Measurements from ENCODE around the gene SLC22A17. TPM values are rescaled to one million over a fixed set of nuclear protein-coding genes. Genes with fewer than 3 reads are reported as not detected.
A peak's percentile ranks its signal among the peaks of the same experiment; 100 is the strongest.
"Not testable (repeated sequence)": the region's sequence is repeated elsewhere in the genome, so short reads cannot be mapped to it uniquely, and the experiment has no call there.

Gene SLC22A17
- total and polyA plus RNA-seq, 2 of the 13 experiments (the other 11 are each of a cell fraction or from before 2014, with no cell fraction given) = 0.95 to 1.1 TPM

DNA sequence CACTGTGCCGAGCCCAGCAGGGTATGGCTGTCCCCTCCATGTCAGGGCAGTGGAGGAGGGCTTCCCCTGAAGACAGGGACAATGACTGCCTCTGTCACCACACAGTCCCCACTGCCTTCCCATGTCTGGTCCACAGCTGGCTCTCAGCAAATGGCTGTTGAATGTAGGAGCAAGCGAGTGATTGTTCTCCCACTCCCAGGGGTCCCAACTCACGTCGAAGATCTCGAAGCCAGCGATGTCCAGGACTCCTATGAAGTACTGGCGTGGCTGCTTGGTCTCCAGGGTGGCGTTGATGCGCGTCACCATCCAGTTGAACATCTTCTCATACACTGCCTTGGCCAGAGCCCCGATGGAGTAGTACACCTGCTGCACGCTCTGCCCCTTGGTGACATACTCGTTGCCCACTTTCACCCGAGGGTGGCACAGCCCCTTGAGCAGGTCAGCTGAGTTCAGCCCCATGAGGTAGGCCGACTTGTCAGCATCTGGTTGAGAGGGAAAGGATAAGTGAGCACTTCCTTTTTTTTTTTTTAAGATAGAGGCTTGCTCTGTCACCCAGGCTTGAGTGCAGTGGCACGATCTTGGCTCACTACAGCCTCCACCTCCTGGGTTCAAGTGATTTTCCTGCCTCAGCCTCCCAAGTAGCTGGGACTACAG is 47.9 kb upstream of the SLC22A17 start:
- FAIRE-seq; H3K4me1 ChIP-seq (ENCODE audit: insufficient read depth, low read length); H3K9me3 ChIP-seq (ENCODE audit: low read length); H2AFZ ChIP-seq (ENCODE audit: low read length); H3K27ac ChIP-seq (ENCODE audit: extremely low read length, insufficient read depth, low read length); H4K20me1 ChIP-seq (ENCODE audit: insufficient read depth, low read length); H3K36me3 ChIP-seq (replicated peaks in 1 of 2; ENCODE audit: control insufficient read depth in 1 of 2, insufficient read depth in 2 of 2, low read length in 2 of 2); BruUV-seq (replicated peaks); CTCF ChIA-PET (ENCODE audit: low intra/inter-chr PET ratio, low total read pairs); in situ Hi-C loops (cut with HindIII; ENCODE audit: extremely low pct_ligation_motif_present, low pct_unique_long_range_greater_than_20kb); POLR2A ChIA-PET; ATAC-seq; DNase-seq (ENCODE audit: low spot score); intact Hi-C loops (cut with micrococcal nuclease; ENCODE audit: unreplicated experiment); H3K4me2 ChIP-seq (ENCODE audit: low read depth, low read length); H3K4me3 ChIP-seq (replicated peaks in 1 of 3; ENCODE audit: insufficient read depth in 1 of 3, low read depth in 2 of 3, low read length in 3 of 3); H3K79me2 ChIP-seq (ENCODE audit: insufficient read depth, low read length); H3K9ac ChIP-seq (ENCODE audit: insufficient read depth, low read depth, low read length): not testable (repeated sequence)
- 14% methylated on average over 16 of the region's 16 CpGs for whole genome bisulfite sequencing (ENCODE audit: low lambda C conversion rate)
- 0 out of 2 replicates have a peak, but pooled peaks have one; percentile 14 for TF ChIP-seq HOXD1 (CRISPR knock-in tag; IDR thresholded peaks at IDR 0.05)
- TF ChIP-seq ZNF251 (CRISPR knock-in tag; IDR thresholded peaks at IDR 0.05) = 0 out of 2 replicates have a peak, but pooled peaks have one; percentile 39
- peaks cover 38 to 87% of the 10 kb centered on the region in 2 experiments; a peak in 4 of 5 replicates for H3K27me3 ChIP-seq (ENCODE audit: control insufficient read depth in 1 of 2, insufficient read depth in 2 of 2, low read length in 2 of 2)

- no peaks in the 10 kb centered on the region for H3K4me1 ChIP-seq (ENCODE audit: insufficient read depth, low read length)
- WGBS (ENCODE audit: low lambda C conversion rate) = 17% methylated on average over 6 of the region's 6 CpGs
- no peak for DNase-seq (ENCODE audit: low spot score)
- no peak overlapping the region for H3K4me3 ChIP-seq (replicated peaks in 1 of 3; ENCODE audit: insufficient read depth in 1 of 3, low read depth in 2 of 3, low read length in 3 of 3)
- H3K36me3 ChIP-seq (replicated peaks in 1 of 2; ENCODE audit: control insufficient read depth in 1 of 2, insufficient read depth in 2 of 2, low read length in 2 of 2) = no peaks in the 10 kb centered on the region
- H3K4me2 ChIP-seq (ENCODE audit: low read depth, low read length) = no peak overlapping the region
- POLR2A ChIA-PET = no interaction called here
- peaks cover 32 to 78% of the 10 kb centered on the region in 2 experiments; a peak in 4 of 5 replicates for H3K27me3 ChIP-seq (ENCODE audit: control insufficient read depth in 1 of 2, insufficient read depth in 2 of 2, low read length in 2 of 2)
- no TSS peak for BruUV-seq (replicated peaks)
- no peak overlapping the region for H3K27ac ChIP-seq (ENCODE audit: extremely low read length, insufficient read depth, low read length)
- no peak overlapping the region for H3K9ac ChIP-seq (ENCODE audit: insufficient read depth, low read depth, low read length)
- in situ Hi-C loops (cut with HindIII; ENCODE audit: extremely low pct_ligation_motif_present, low pct_unique_long_range_greater_than_20kb) = no loop called here
- CTCF ChIA-PET (ENCODE audit: low intra/inter-chr PET ratio, low total read pairs) = no interaction called here
- TF ChIP-seq, protein P1, sequence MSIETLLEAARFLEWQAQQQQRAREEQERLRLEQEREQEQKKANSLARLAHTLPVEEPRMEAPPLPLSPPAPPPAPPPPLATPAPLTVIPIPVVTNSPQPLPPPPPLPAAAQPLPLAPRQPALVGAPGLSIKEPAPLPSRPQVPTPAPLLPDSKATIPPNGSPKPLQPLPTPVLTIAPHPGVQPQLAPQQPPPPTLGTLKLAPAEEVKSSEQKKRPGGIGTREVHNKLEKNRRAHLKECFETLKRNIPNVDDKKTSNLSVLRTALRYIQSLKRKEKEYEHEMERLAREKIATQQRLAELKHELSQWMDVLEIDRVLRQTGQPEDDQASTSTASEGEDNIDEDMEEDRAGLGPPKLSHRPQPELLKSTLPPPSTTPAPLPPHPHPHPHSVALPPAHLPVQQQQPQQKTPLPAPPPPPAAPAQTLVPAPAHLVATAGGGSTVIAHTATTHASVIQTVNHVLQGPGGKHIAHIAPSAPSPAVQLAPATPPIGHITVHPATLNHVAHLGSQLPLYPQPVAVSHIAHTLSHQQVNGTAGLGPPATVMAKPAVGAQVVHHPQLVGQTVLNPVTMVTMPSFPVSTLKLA (IDR thresholded peaks at IDR 0.05) = peak; percentile 84
- TF ChIP-seq ZNF557 (CRISPR knock-in tag; IDR thresholded peaks at IDR 0.05) = no peak
- H4K20me1 ChIP-seq (ENCODE audit: insufficient read depth, low read length) = no peaks in the 10 kb centered on the region
- no peaks in the 10 kb centered on the region for H3K79me2 ChIP-seq (ENCODE audit: insufficient read depth, low read length)
- no peak for FAIRE-seq
- H3K9me3 ChIP-seq (ENCODE audit: low read length) = no peaks in the 10 kb centered on the region
- H2AFZ ChIP-seq (ENCODE audit: low read length) = no peak overlapping the region
- intact Hi-C loops (cut with micrococcal nuclease; ENCODE audit: unreplicated experiment) = no loop called here
- ATAC-seq = peak; percentile 9; the same call in 1 of the 3 replicates
Observed at GRCh38 chr14:23399591-23399990, 46.9 kb upstream of the SLC22A17 start.
